Colon (tissue), 2 donors: ENCODE data around the gene ARHGEF37.

Experiments
- FAIRE-seq: peaks from 2 replicates; lab custom pipeline; 2012; peaks lifted over from hg19 to GRCh38; lab: Jason Lieb, UNC
- donor health status: control.
- donor health status: control.

Gene ARHGEF37

GRCh38 chr5:149675610-149676201 is 94.4 kb downstream of the ARHGEF37 start:
- FAIRE-seq, result no peak

DNA sequence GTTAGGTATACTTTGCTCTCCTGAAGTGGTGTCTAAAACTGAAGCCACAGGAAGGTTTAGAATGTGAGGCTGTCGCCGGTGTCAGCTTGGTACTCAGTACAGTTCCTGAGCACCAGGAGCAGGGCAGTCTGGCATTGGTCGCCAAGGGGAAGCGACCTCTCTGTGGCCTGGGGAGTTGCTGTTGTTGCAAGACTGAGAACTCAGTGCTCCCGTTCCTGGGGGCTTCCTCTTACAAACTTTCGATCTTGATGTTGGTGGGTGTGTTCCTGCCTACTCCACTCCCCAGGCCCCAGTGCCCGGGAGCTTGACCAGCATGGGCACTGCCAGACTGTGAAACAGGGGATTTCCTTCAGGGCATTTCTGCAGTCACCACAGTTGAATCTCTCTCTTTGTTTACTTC is 96.4 kb downstream of the ARHGEF37 start:
- no peak for FAIRE-seq

- FAIRE-seq, result no peak
These were observed 98.8 kb downstream of the ARHGEF37 start for GRCh38 chr5:149679876-149680809.

GRCh38 chr5:149680810-149681221 is 99.5 kb downstream of the ARHGEF37 start:
- no peak for FAIRE-seq

DNA sequence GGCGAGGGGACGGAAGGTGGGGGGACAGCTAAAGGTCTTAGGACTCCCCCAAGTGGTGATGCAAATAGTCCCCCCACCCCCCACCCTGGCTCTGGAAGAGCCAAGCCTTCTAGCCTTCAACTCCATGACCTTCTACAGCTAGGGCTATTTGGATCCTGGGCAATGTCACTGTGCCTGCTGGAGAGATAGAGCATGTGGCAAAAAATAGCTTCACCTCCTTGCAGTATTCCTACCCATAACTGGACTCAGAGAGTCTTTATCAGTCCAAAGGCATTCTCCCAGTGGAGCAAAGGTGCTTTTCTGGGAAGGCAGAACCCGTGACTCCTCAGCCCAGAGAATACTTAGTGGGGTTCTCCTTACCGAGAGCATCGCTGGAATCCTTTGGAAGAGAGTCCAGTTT is 100.0 kb downstream of the ARHGEF37 start:
- FAIRE-seq, result no peak

- FAIRE-seq, result no peak
These were observed 100.6 kb downstream of the ARHGEF37 start for GRCh38 chr5:149681922-149682321.

DNA sequence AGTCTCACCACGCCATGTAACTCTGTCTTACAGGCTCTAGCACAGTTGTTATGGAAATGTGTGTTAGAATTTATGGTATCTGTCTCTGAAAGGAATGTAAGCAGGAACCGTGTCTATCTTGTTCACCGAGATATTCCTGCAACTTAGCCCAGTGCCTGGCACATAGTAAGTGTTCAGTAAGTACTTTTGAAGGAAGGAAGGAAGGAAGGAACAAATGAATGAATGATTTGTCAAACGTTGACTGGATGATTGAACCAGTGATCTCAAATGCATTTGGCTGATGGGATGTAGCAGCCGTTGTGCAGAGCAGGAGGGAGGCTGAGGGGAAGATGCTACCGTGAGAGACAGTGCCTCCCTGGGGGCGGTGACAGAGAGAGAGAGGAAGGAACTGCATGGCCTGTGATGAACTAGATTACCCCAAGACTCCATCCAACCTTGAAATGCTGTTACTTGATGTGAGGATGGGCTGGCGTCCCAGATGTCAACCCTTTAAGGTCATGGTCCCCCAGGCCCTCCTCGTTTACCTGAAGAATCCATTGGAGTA is 101.3 kb downstream of the ARHGEF37 start:
- no peak for FAIRE-seq

- no peak for FAIRE-seq
These were observed 102.7 kb downstream of the ARHGEF37 start for GRCh38 chr5:149683964-149684363.

DNA sequence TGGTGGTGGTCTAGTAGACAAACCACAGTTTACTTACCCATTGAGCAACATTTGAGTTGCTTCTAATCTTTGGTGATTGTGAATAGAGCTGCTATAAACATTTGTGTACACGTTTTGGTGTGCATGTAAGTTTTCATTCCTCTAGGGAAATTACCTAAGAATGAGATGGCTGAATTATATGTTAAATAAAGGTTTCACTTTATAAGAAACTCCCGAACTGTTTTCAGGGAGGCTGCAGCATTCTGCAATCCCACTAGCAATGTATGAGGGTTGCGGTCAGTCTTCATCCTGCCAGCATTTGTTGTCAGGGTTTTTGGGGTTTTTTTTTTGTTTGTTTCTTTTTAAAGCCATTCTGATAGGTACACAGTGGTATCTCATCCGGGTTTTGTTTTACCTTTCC is 103.1 kb downstream of the ARHGEF37 start:
- FAIRE-seq, result no peak
